Activated naive CD8-positive, alpha-beta T cell treated with anti-CD3 and anti-CD28 coated beads, Interleukin-2, amount 50 U/mL, for 24 hours (primary cell): Measurements from ENCODE around the gene FMN1.

Experiments
- ATAC-seq: fragments of 150-1000 bp; cut with Tn5 transposase; one replicate; pipeline ENCODE4 v1.10.0; 2021
- DNase-seq: peaks from one replicate; pipeline ENCODE4 v3.0.0; 2021
- H3K27ac Mint-ChIP-seq: one replicate; pipeline ENCODE4 v1.8.0; 2021; ENCODE audit warnings: mild to moderate bottlenecking, mixed read lengths
- H3K27me3 Mint-ChIP-seq: one replicate; pipeline ENCODE4 v1.8.0; 2021; ENCODE audit warnings: mixed read lengths
- H3K36me3 Mint-ChIP-seq: one replicate; pipeline ENCODE4 v1.8.0; 2021; ENCODE audit warnings: low read depth, mixed read lengths
- H3K4me1 Mint-ChIP-seq: one replicate; pipeline ENCODE4 v1.8.0; 2021; ENCODE audit warnings: mixed read lengths
- H3K4me3 Mint-ChIP-seq: one replicate; pipeline ENCODE4 v1.8.0; 2021; ENCODE audit warnings: mild to moderate bottlenecking, moderate library complexity, mixed read lengths
- H3K9me3 Mint-ChIP-seq: one replicate; pipeline ENCODE4 v1.8.0; 2021; ENCODE audit warnings: mixed read lengths

Gene FMN1

DNA sequence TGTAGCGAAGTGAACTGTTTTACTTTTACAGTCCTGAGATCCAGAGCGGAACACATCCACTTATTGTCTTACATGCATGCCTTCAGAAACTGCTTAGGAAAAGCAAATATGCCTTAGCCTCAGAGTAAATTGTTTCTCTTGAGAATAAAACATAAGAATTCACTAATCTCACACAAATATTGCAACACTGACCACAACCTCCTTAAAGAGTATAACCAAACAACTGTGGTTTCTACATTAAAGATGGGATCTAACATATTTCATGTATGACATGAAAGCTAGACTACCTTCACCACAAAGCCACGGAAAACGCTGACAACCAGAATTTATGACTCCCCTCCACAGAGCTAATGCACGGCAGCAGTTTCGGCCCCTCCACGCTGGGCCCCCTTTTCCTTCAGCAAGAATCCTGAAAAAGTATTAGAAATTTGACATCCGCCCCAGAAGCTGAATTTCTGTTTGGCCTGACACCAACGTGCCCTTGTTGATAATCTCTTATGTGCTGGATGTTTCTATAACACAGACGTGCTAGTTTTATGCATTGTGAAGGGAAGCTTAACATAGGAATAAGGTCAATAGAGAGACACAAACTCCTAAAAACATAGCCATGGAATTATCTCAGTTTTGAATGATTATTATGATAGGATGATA is 392.1 kb downstream of the FMN1 start:
- H3K4me3 Mint-ChIP-seq = no peak overlapping the region
- peaks cover 10% of the 10 kb centered on the region for H3K27me3 Mint-ChIP-seq
- H3K27ac Mint-ChIP-seq = no peak overlapping the region
- H3K4me1 Mint-ChIP-seq = peaks cover 8% of the 10 kb centered on the region
- DNase-seq (peak; percentile 4), ATAC-seq (peak; percentile 43)
- H3K36me3 Mint-ChIP-seq = no peaks in the 10 kb centered on the region
- H3K9me3 Mint-ChIP-seq = no peaks in the 10 kb centered on the region

DNA sequence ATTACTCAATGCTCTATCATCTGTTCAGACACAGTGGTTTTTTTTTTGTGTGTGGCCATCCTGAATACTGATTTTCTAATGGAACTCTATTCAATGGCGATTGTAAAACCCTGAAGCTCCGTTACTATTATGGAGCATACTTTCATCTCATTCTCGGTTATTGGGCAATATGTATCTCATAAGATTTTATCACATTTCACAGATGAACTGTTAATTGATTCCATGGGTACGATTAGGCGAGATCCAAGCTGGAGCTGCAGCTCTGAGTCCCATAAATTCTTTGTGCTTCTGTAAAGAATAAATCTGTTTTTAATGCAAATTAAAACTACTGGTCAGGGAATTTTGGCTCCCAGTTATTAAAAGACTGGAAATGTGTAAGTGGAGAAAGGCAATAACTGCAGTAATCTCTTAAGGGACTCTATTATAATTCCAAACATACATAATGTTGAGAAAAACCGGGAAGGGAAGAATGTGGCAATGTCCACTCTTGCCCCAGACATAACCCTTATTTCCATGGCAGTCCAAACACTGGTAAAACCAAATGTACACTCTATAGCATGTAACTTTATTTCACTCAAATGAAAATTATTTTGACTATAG is 394.5 kb downstream of the FMN1 start:
- DNase-seq (no peak), ATAC-seq (no peak)
- Mint-ChIP-seq H3K9me3 (no peaks in the 10 kb centered on the region), H3K4me3 (no peak overlapping the region), H3K4me1 (peaks cover 8% of the 10 kb centered on the region), H3K36me3 (no peaks in the 10 kb centered on the region), H3K27me3 (peaks cover 5% of the 10 kb centered on the region), H3K27ac (no peak overlapping the region)

- Mint-ChIP-seq H3K27ac (no peak overlapping the region), H3K36me3 (no peaks in the 10 kb centered on the region), H3K4me1 (no peaks in the 10 kb centered on the region), H3K9me3 (no peaks in the 10 kb centered on the region), H3K27me3 (peaks cover 5% of the 10 kb centered on the region), H3K4me3 (no peak overlapping the region)
- DNase-seq = no peak
- no peak for ATAC-seq
Measured at GRCh38 chr15:32796856-32797255, 397.7 kb downstream of the FMN1 start.

DNA sequence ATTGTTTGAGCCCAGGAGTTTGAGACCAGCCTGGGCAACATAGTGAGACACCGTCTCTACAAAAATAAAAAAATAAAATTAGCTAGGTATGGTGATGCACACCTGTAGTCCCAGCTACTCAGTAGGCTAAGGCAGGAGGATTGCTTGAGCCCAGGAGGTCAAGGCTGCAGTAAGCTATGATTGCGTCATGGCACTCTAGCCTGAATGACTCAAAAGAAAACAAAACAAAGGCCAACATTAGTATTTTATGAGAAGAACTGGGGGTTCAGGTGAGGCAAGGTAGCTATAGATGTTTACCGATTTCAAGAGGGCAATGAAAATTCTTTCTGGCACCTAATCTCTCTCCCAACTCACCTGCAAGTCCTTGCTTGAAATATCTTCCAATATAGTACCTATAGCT is 399.5 kb downstream of the FMN1 start:
- H3K36me3 Mint-ChIP-seq = no peaks in the 10 kb centered on the region
- no peaks in the 10 kb centered on the region for H3K9me3 Mint-ChIP-seq
- H3K27ac Mint-ChIP-seq = no peak overlapping the region
- peaks cover 3% of the 10 kb centered on the region for H3K27me3 Mint-ChIP-seq
- ATAC-seq (no peak), DNase-seq (no peak)
- no peak overlapping the region for H3K4me3 Mint-ChIP-seq
- no peaks in the 10 kb centered on the region for H3K4me1 Mint-ChIP-seq

- H3K4me3 Mint-ChIP-seq = no peak overlapping the region
- H3K27ac Mint-ChIP-seq = no peak overlapping the region
- no peaks in the 10 kb centered on the region for H3K36me3 Mint-ChIP-seq
- ATAC-seq (no peak), DNase-seq (no peak)
- H3K27me3 Mint-ChIP-seq = peaks cover 3% of the 10 kb centered on the region
- no peaks in the 10 kb centered on the region for H3K4me1 Mint-ChIP-seq
- H3K9me3 Mint-ChIP-seq = no peaks in the 10 kb centered on the region
Measured at GRCh38 chr15:32792436-32792835, 402.1 kb downstream of the FMN1 start.

- H3K9me3 Mint-ChIP-seq = no peaks in the 10 kb centered on the region
- ATAC-seq (no peak), DNase-seq (no peak)
- H3K27ac Mint-ChIP-seq = no peak overlapping the region
- no peaks in the 10 kb centered on the region for H3K4me1 Mint-ChIP-seq
- H3K4me3 Mint-ChIP-seq = no peak overlapping the region
- peaks cover 3% of the 10 kb centered on the region for H3K27me3 Mint-ChIP-seq
- no peaks in the 10 kb centered on the region for H3K36me3 Mint-ChIP-seq
Measured at GRCh38 chr15:32790352-32790999, 404.0 kb downstream of the FMN1 start.

DNA sequence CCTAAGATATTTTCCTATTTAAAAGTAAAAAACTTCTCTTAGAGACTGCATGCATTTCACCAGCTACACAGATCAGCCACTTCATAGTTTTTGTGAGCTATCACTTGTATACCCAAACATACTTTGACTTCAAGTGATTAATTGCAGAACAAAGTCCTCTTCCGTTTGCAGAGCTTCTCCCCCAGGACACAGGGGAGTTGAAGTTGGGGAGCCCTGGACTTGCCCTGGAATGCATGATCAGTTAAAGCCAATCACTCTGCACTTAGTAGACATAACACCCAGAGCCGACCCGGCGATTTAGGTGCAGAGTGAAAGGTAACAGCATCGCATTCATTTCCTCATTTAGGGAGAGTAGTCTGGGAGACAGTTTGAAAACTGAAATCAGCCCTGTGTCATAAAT is 406.6 kb downstream of the FMN1 start:
- ATAC-seq = no peak
- H3K4me3 Mint-ChIP-seq = no peak overlapping the region
- H3K36me3 Mint-ChIP-seq = no peaks in the 10 kb centered on the region
- no peaks in the 10 kb centered on the region for H3K9me3 Mint-ChIP-seq
- peaks cover 3% of the 10 kb centered on the region for H3K27me3 Mint-ChIP-seq
- H3K27ac Mint-ChIP-seq = no peak overlapping the region
- no peak for DNase-seq
- H3K4me1 Mint-ChIP-seq = no peaks in the 10 kb centered on the region

DNA sequence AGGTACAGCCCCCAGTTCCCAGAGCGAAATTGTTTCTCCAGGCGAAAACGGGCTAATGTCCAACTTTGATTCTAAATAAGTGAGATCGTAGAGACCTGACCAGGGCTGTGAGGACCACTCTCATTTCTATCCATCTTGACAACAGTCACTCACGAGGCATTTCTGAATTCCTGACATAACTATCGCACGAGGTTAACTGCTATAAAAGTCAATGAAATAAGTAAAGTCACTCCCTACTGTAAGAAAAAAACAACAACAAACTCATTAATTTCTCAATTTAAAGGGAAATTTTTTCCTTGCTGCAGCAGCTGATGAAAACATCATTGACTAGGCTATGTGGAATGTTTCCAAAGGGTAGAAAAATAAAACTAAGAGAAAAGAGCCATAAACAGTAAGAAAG is 407.6 kb downstream of the FMN1 start:
- Mint-ChIP-seq H3K36me3 (no peaks in the 10 kb centered on the region), H3K9me3 (no peaks in the 10 kb centered on the region), H3K4me3 (no peak overlapping the region), H3K27ac (no peak overlapping the region), H3K27me3 (peaks cover 1% of the 10 kb centered on the region), H3K4me1 (no peaks in the 10 kb centered on the region)
- ATAC-seq (no peak), DNase-seq (no peak)

DNA sequence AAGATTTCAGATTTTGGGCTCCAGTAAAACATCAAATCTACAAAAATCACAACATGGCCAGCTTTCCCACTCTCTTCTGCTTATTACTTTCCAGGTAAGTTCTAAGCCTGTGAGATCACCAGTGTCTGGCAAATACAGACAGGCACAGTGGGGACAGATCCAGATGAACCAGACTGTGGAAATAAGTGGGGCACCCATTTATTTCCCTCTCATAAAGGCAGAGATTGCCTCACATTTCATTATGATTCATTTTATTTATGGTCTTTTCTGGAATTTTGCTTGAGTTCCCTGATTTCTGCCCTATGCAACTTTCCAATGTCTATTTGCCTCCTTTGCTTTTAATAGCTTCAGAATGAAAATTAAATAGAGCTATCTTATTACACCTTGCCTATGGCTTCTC is 409.9 kb downstream of the FMN1 start:
- no peaks in the 10 kb centered on the region for H3K4me1 Mint-ChIP-seq
- DNase-seq (no peak), ATAC-seq (no peak)
- H3K4me3 Mint-ChIP-seq = no peak overlapping the region
- H3K9me3 Mint-ChIP-seq = no peaks in the 10 kb centered on the region
- H3K27ac Mint-ChIP-seq = no peak overlapping the region
- H3K36me3 Mint-ChIP-seq = no peaks in the 10 kb centered on the region
- H3K27me3 Mint-ChIP-seq = peaks cover 2% of the 10 kb centered on the region

DNA sequence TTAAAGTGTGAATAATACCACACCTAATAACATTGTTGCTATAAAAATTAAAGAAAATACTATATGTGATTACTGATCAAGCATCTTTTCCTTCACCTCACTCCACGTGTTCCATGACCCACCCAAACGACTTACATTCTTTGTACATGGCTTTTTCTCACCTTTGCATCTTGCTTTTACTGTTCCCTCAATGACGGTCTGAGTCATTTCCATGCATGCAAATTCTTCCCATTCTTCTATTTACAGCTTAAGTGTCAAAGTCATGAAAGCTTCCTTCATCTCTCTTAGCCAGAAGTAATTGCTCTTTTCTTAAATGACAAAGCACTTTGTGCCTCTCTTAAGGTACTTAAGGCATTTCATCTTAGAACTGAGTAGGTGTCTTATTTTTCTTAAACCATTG is 412.7 kb downstream of the FMN1 start:
- DNase-seq = no peak
- Mint-ChIP-seq H3K4me1 (no peaks in the 10 kb centered on the region), H3K9me3 (no peaks in the 10 kb centered on the region), H3K27ac (no peak overlapping the region), H3K27me3 (peaks cover 3% of the 10 kb centered on the region), H3K4me3 (no peak overlapping the region), H3K36me3 (peaks cover 1% of the 10 kb centered on the region)
- ATAC-seq = no peak

DNA sequence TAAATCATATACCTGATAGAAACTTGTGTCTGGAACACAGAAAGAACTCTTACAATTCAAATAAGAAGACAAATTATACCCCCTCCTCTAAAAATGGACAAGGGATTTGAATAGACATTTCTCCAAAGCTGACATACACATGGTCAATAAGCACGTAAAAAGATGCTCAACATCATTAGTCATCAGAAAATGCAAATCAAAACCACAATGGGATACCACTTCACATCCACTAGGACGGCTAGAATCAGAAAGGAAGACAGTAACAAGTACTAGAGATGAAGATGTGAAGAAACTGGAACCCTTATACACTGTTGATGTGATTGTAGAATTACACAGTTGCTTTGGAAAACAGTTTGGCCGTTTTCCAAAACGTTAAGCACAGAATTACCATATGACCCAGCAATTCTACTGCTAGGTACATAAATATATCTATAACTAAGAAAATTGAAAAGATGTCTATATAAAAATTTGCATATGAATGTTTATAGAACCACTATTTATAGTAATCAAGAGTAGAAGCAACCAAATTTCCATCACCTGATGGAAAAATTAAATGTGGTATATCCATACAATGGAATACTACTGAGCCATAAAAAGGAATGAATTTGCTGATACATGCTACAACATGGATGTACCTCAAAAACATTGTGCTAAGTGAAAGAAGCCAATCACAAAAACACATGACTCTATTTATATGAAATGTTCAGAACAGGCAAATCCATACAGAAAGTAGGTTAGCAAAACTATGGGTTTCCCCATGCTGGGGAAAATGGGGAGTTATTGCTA is 415.9 kb downstream of the FMN1 start:
- H3K36me3 Mint-ChIP-seq = peaks cover 1% of the 10 kb centered on the region
- ATAC-seq (no peak), DNase-seq (no peak)
- no peak overlapping the region for H3K4me3 Mint-ChIP-seq
- H3K27ac Mint-ChIP-seq = no peak overlapping the region
- no peaks in the 10 kb centered on the region for H3K4me1 Mint-ChIP-seq
- peaks cover 10% of the 10 kb centered on the region for H3K27me3 Mint-ChIP-seq
- H3K9me3 Mint-ChIP-seq = no peaks in the 10 kb centered on the region

DNA sequence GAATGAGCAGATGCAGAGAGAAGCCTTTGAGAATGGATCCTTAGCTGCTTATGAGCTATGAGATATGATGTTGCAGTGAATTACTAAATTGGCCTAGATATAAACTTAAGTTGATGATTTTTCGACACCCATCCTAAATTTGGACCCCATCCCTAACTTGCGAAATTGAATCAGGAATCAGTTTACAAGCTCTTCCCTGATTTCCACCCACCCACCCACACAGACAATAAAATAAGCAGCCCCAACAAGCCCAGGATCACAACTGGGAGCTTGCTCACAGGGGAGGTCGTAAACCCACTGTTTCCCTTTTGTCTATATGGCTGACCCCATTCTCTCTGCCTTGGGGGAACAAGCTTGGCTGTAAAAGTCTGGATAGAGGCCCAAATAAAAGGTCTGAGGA is 419.4 kb downstream of the FMN1 start:
- H3K4me1 Mint-ChIP-seq = no peaks in the 10 kb centered on the region
- ATAC-seq (no peak), DNase-seq (no peak)
- H3K4me3 Mint-ChIP-seq = no peak overlapping the region
- peaks cover 1% of the 10 kb centered on the region for H3K36me3 Mint-ChIP-seq
- no peak overlapping the region for H3K27ac Mint-ChIP-seq
- H3K9me3 Mint-ChIP-seq = no peaks in the 10 kb centered on the region
- peaks cover 7% of the 10 kb centered on the region for H3K27me3 Mint-ChIP-seq

DNA sequence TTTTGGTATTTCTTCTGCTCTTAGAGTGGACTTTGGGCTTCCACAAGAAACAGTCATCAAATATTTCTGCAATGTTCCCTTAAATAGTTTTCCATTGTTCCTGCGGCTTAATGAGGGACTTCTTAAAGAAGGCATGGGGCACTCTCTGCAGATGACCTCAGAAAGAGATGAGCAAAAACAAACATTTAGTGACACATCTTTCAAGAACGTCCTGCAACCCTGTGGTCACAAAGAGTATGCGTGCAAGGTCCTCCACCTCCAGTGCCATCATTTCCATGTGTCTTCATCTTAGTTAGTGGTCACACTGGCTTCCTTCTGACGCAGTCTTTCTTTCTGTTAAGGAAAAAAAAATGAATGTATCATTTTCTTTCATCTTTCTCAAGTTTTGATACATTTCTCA is 420.5 kb downstream of the FMN1 start:
- no peak for DNase-seq
- H3K4me3 Mint-ChIP-seq = no peak overlapping the region
- peaks cover 7% of the 10 kb centered on the region for H3K27me3 Mint-ChIP-seq
- peaks cover 1% of the 10 kb centered on the region for H3K36me3 Mint-ChIP-seq
- no peaks in the 10 kb centered on the region for H3K9me3 Mint-ChIP-seq
- no peak for ATAC-seq
- H3K27ac Mint-ChIP-seq = no peak overlapping the region
- H3K4me1 Mint-ChIP-seq = no peaks in the 10 kb centered on the region

DNA sequence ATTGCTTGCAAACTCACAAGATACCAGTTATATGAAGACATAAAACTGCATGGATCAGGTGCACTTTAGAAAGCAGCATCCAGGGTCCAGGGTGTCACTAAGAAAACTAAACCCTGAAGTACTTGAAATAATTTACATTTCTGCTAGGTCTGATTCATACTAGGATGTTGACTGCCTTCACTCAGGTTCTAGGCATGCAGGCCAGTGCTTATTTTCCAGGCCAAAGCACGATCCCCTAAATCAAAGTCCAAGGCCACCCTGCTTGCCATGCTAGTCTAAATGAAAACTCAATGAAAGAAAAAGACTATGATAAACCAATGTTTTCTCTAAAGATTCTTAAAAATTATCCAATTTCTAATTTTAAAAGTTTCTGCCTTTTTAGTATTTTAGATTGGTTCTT is 427.3 kb downstream of the FMN1 start:
- Mint-ChIP-seq H3K4me3 (no peak overlapping the region), H3K27me3 (peaks cover 6% of the 10 kb centered on the region), H3K9me3 (no peaks in the 10 kb centered on the region), H3K27ac (no peak overlapping the region), H3K4me1 (no peaks in the 10 kb centered on the region), H3K36me3 (no peaks in the 10 kb centered on the region)
- ATAC-seq (no peak), DNase-seq (no peak)

DNA sequence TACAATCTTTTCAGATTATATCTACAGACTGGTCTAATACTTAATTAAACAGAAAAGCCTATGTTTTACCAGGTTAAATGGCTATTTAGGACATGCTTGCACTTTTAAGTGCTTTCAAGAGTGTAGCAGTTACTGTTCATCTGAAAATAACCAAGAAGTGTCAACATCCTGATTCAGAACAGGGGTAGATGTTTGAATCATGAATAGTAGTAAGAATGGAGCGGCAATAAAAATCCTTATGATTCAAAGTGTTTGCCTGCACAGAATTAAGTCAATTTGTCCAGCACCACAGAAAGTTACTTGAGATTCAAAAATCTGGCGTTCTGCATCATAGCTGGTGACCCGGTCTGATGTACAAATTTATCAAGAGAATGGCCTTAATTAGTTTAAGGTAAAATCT is 428.4 kb downstream of the FMN1 start:
- H3K4me3 Mint-ChIP-seq = no peak overlapping the region
- H3K9me3 Mint-ChIP-seq = no peaks in the 10 kb centered on the region
- H3K4me1 Mint-ChIP-seq = no peaks in the 10 kb centered on the region
- DNase-seq (no peak), ATAC-seq (no peak)
- no peaks in the 10 kb centered on the region for H3K36me3 Mint-ChIP-seq
- H3K27ac Mint-ChIP-seq = no peak overlapping the region
- peaks cover 9% of the 10 kb centered on the region for H3K27me3 Mint-ChIP-seq
